Stimulated activated effector memory CD8-positive, alpha-beta T cell treated with anti-CD3 and anti-CD28 coated beads, Interleukin-12 subunit alpha, Interleukin-12 subunit beta, amount 100 ng/mL, for 72 hours (primary cell): ENCODE data around the gene HOXA7.
A peak's percentile ranks its signal among the peaks of the same experiment; 100 is the strongest.

ENCODE experiments used
- ATAC-seq: fragments of 150-1000 bp; cut with Tn5 transposase; 2 replicates; pipeline ENCODE4 v1.10.0; 2021
- DNase-seq, 2 donors: peaks; one replicate each; pipeline ENCODE4 v3.0.0; 2021 to 2022; ENCODE audit warnings: low spot score in 2 of 2
- H3K27ac Mint-ChIP-seq: one replicate; pipeline ENCODE4 v1.8.0; 2022; ENCODE audit warnings: mild to moderate bottlenecking, mixed read lengths
- H3K36me3 Mint-ChIP-seq: one replicate; pipeline ENCODE4 v1.8.0; 2022; ENCODE audit warnings: mild to moderate bottlenecking, mixed read lengths
- H3K4me1 Mint-ChIP-seq: one replicate; pipeline ENCODE4 v1.8.0; 2022; ENCODE audit warnings: mixed read lengths
- H3K4me3 Mint-ChIP-seq: one replicate; pipeline ENCODE4 v1.8.0; 2022; ENCODE audit warnings: mild to moderate bottlenecking, mixed read lengths
- H3K9me3 Mint-ChIP-seq: one replicate; pipeline ENCODE4 v1.8.0; 2022; ENCODE audit warnings: mixed read lengths

HOXA7 gene

GRCh38 chr7:27197137-27198042, 40.9 kb upstream of the HOXA7 start:
- no peak overlapping the region for H3K27ac Mint-ChIP-seq
- ATAC-seq (no peak), DNase-seq (no peak)

GRCh38 chr7:27196287-27196767, 39.9 kb upstream of the HOXA7 start:
- peak; percentile 41 for ATAC-seq
- peak; percentile 70 to 88 for DNase-seq

More at GRCh38 chr7:27197137-27198042, 40.9 kb upstream of the HOXA7 start:
- H3K36me3 Mint-ChIP-seq: no peaks in the 10 kb centered on the region
- H3K4me3 Mint-ChIP-seq: no peak overlapping the region
- peaks cover 34% of the 10 kb centered on the region for H3K4me1 Mint-ChIP-seq
- H3K9me3 Mint-ChIP-seq: no peaks in the 10 kb centered on the region

DNA sequence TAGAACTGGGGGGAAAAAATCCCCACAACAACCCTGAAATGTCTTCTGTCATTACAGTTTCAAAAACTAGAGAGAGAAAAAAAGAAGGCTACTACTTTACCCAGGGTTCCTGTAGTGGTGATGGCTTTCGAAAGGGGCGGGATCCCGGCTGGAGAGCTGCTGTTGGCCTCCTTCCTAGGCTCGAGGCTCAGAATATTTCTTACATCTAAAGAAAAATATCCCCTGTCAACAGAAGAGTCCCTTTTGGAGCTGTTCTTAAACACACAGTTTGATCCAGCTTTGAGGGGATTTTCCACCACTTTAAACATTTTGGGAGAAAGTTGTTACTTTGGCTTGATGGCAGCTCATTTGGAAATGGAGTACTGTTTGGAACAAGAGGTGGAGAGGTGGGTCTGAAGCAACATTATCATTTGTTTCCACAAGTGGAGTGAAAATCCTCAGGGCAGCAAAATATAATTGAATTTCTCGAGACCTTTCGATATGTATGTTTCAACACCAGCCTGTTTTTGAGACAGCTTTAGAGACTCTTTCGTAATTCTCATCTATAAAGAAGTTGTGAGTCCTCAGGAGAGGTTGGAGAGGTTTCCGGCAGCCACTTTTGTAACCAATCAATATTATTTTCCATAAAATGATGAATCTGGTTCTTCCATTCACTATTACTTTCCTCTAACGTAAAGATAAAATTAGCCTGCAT, 38.4 kb upstream of the HOXA7 start:
- ATAC-seq: no peak
- DNase-seq: no peak
- H3K27ac Mint-ChIP-seq: no peak overlapping the region
- no peaks in the 10 kb centered on the region for H3K9me3 Mint-ChIP-seq
- peaks cover 14% of the 10 kb centered on the region for H3K4me1 Mint-ChIP-seq
- H3K36me3 Mint-ChIP-seq: no peaks in the 10 kb centered on the region
- no peak overlapping the region for H3K4me3 Mint-ChIP-seq

More at GRCh38 chr7:27196287-27196767, 39.9 kb upstream of the HOXA7 start:
- Mint-ChIP-seq H3K9me3 (no peaks in the 10 kb centered on the region), H3K36me3 (no peaks in the 10 kb centered on the region), H3K4me3 (no peak overlapping the region), H3K4me1 (peaks cover 23% of the 10 kb centered on the region), H3K27ac (no peak overlapping the region)

DNA sequence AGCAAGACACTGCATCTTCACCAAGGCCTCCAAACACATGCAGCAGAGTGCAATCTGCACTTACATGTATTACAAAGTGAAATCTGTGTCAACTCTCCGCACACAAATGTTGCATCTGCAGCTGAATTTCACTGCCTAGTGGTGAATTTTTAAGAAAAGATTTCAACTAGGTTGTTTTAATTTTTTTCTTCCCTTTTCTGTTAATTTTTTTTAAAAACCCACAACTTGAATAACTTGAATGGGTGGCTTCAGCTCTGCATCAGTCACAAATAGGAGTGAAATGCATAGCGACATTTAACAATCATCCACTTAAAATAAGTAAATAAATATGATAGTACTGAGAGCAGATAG, 37.5 kb upstream of the HOXA7 start:
- Mint-ChIP-seq H3K4me1 (peaks cover 21% of the 10 kb centered on the region), H3K9me3 (no peaks in the 10 kb centered on the region), H3K27ac (no peak overlapping the region), H3K36me3 (no peaks in the 10 kb centered on the region), H3K4me3 (peak overlapping the region; percentile 42)
- no peak for DNase-seq
- ATAC-seq: no peak

- peak overlapping the region; percentile 42 for H3K4me3 Mint-ChIP-seq
- no peaks in the 10 kb centered on the region for H3K9me3 Mint-ChIP-seq
- peaks cover 21% of the 10 kb centered on the region for H3K4me1 Mint-ChIP-seq
- DNase-seq: no peak
- no peak overlapping the region for H3K27ac Mint-ChIP-seq
- ATAC-seq: no peak
- no peaks in the 10 kb centered on the region for H3K36me3 Mint-ChIP-seq
These were observed 37.0 kb upstream of the HOXA7 start for GRCh38 chr7:27193335-27194001.

DNA sequence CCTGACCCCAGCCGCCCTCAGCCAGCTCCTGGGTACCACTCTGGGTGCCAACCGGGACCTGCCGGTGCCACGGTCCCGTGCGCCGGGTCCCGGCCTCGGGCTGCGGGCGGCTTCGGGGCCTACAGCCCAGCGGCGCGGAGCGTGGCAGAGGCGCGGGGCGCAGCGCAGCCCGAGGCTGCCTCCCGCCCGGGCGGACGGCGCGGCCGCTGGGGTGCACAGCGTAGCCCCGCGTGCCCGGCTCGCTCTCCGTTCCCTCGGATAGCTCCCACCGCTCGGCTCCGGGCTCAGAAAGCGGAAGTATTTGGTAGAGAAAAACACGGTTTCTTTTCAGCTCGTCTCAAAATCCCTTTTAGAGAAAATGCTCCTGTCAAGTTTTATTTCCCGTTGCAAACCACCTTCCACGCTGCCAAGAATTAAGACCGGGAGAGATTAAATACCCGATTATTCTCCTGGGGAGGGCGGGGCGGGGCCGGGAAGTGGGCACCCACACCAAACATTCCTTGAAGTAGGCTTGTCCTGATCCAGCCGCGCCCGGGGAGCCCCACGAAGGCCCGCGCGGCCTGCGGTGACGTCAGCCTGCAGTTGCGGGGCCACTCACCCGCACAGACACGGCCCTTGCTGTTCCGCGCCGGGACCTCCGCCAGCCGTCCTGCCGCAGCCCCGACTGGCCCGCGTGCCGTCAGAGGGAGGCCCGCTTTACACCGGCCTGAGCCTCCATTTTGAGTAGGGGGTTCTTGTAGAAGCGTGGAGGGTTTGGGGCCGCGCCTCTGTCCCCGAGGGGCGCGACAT, 36.3 kb upstream of the HOXA7 start:
- Mint-ChIP-seq H3K4me3 (peak overlapping the region; percentile 42), H3K27ac (no peak overlapping the region), H3K36me3 (no peaks in the 10 kb centered on the region), H3K4me1 (peaks cover 23% of the 10 kb centered on the region), H3K9me3 (no peaks in the 10 kb centered on the region)
- DNase-seq (no peak), ATAC-seq (peak; percentile 57)

DNA sequence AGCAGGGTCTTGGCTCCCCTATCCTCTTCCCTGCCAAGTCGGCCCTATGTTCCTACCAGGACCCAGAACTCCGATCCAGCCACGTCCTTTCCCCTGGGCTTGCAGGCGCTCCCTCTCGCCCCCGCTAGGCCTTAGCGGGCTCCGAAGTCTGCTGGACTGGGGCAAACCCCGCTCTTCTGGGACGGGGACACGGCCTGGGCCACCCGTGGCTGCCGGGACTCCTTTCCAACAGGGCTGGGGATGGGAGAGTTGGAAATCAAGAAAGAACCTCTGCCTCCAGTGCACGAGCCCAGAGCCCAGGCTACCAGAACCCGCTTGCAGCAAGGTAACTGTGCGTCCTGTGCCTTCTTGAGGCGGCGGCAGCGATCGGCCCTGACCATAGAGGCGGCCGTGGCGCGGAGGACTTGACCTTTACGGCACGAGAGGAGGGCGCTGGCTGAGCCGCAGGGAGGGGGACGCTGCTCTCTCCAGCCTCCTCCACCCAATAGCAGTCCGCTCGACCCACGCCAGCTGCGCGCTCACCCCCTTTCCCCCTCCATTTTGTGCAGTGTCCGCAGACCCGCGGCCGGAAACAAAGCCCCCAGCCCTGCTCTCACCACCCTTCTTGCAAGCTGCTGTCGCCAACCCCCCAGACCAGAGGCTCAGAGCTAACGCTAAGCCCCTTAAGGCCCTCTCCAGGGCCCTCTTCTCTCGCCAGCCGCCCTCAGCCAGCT, 35.5 kb upstream of the HOXA7 start:
- Mint-ChIP-seq H3K4me3 (peak overlapping the region; percentile 42), H3K27ac (no peak overlapping the region), H3K4me1 (peaks cover 28% of the 10 kb centered on the region), H3K9me3 (no peaks in the 10 kb centered on the region), H3K36me3 (no peaks in the 10 kb centered on the region)
- ATAC-seq (no peak), DNase-seq (no peak)

GRCh38 chr7:27191161-27191731, 34.8 kb upstream of the HOXA7 start:
- Mint-ChIP-seq H3K4me1 (peaks cover 31% of the 10 kb centered on the region), H3K36me3 (no peaks in the 10 kb centered on the region), H3K27ac (no peak overlapping the region), H3K4me3 (no peak overlapping the region), H3K9me3 (no peaks in the 10 kb centered on the region)
- DNase-seq: no peak
- no peak for ATAC-seq

- H3K36me3 Mint-ChIP-seq: peaks cover 4% of the 10 kb centered on the region
- DNase-seq (no peak), ATAC-seq (no peak)
- peak overlapping the region; percentile 4 for H3K27ac Mint-ChIP-seq
- H3K9me3 Mint-ChIP-seq: no peaks in the 10 kb centered on the region
- H3K4me1 Mint-ChIP-seq: peaks cover 41% of the 10 kb centered on the region
- peak overlapping the region; percentile 77 for H3K4me3 Mint-ChIP-seq
These were observed 33.7 kb upstream of the HOXA7 start for GRCh38 chr7:27189997-27190748.

DNA sequence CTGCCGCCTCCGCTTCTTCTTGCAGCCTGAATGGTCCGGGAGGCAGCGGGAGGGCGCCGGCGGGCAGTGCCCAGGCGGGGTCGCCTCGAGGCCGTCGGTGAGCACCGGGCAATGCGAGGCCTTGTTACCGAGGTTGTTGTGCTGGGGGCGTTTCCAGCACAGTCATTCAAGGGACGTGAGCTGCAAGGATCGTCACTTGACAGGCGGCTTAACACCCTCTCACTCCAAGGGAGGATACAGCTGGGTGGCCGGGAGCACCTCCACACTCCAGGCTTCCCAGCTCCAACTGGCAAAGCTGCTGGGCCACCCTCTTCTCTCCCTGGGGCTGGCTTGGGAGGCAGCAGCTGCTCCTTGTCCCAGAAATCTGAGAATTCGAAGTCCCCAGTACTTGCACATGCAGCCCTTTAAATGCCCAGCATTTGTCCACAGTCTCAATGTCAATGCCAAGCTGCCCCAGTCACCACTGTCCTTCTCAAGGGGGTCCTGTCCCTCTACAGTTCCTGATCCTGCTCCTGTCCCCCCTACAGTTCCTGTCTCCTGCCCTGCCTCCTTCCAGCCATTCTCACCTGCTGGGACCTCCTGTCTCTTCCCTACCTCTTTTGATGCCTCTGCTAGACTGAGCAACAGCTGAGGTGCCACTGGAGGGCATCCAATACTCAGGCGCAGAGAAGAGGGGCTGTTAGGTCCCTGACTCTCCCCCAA, 33.0 kb upstream of the HOXA7 start:
- ATAC-seq (no peak), DNase-seq (no peak)
- Mint-ChIP-seq H3K4me3 (peak overlapping the region; percentile 77), H3K4me1 (peaks cover 48% of the 10 kb centered on the region), H3K36me3 (peaks cover 8% of the 10 kb centered on the region), H3K9me3 (no peaks in the 10 kb centered on the region), H3K27ac (no peak overlapping the region)

- Mint-ChIP-seq H3K27ac (no peak overlapping the region), H3K4me3 (peak overlapping the region; percentile 77), H3K4me1 (peaks cover 48% of the 10 kb centered on the region), H3K9me3 (no peaks in the 10 kb centered on the region), H3K36me3 (peaks cover 8% of the 10 kb centered on the region)
- ATAC-seq (no peak), DNase-seq (no peak)
These were observed 32.2 kb upstream of the HOXA7 start for GRCh38 chr7:27188386-27189294.
